GM23248 (cell line): ENCODE data around the gene TAS2R8. TPM values are rescaled to one million over a fixed set of nuclear protein-coding genes. Genes with fewer than 3 reads are reported as not detected.
"Not testable (repeated sequence)": the region's sequence is repeated elsewhere in the genome, so short reads cannot be mapped to it uniquely, and the experiment has no call there.

Experiments used
- DNase-seq: peaks from one replicate; pipeline ENCODE4 v3.0.0-alpha.2; 2015
- H2AFZ ChIP-seq: fragments of 200-600 bp; sonication (generic); 2 replicates; pipeline ENCODE4 v1.6.1; 2016; ENCODE audit warnings: antibody characterized with exemption
- H3F3A ChIP-seq: fragments of 200-600 bp; sonication (generic); 2 replicates; pipeline ENCODE4 v1.6.1; 2016; ENCODE audit warnings: mild to moderate bottlenecking, antibody characterized with exemption, mixed run types; ENCODE audit not compliant: insufficient read depth
- H3K27ac ChIP-seq: fragments of 200-600 bp; sonication (generic); 2 replicates; pipeline ENCODE4 v1.5.1; 2016; ENCODE audit warnings: mild to moderate bottlenecking
- H3K27me3 ChIP-seq: fragments of 200-600 bp; sonication (generic); replicated peaks from 2 replicates; pipeline ENCODE4 v1.6.1; 2016; ENCODE audit warnings: mild to moderate bottlenecking; ENCODE audit not compliant: insufficient read depth
- H3K36me3 ChIP-seq: fragments of 200-600 bp; sonication (generic); 2 replicates; pipeline ENCODE4 v1.6.1; 2016; ENCODE audit warnings: low read depth, mild to moderate bottlenecking
- H3K4me1 ChIP-seq: fragments of 200-600 bp; sonication (generic); 2 replicates; pipeline ENCODE4 v1.6.1; 2016; ENCODE audit warnings: mild to moderate bottlenecking; ENCODE audit not compliant: insufficient read depth
- H3K4me2 ChIP-seq: fragments of 200-600 bp; sonication (generic); one replicate; pipeline ENCODE4 v1.6.1; 2016; ENCODE audit warnings: mild to moderate bottlenecking; ENCODE audit not compliant: unreplicated experiment
- H3K4me3 ChIP-seq: fragments of 200-600 bp; sonication (generic); 2 replicates; pipeline ENCODE4 v1.5.1; 2016; ENCODE audit warnings: mild to moderate bottlenecking
- H3K79me2 ChIP-seq: fragments of 200-600 bp; sonication (generic); 2 replicates; pipeline ENCODE4 v1.6.1; 2016; ENCODE audit warnings: mild to moderate bottlenecking; ENCODE audit not compliant: insufficient read depth
- H3K9ac ChIP-seq: fragments of 200-600 bp; sonication (generic); 2 replicates; pipeline ENCODE4 v1.6.1; 2016; ENCODE audit warnings: mild to moderate bottlenecking
- H3K9me2 ChIP-seq: fragments of 200-600 bp; sonication (generic); 2 replicates; pipeline ENCODE4 v1.6.1; 2016; ENCODE audit warnings: mixed run types, mild to moderate bottlenecking, moderate library complexity; ENCODE audit not compliant: insufficient read depth
- H3K9me3 ChIP-seq: fragments of 200-600 bp; sonication (generic); one replicate; pipeline ENCODE4 v1.6.1; 2017; ENCODE audit warnings: low read depth
- H4K20me1 ChIP-seq: fragments of 200-600 bp; sonication (generic); 2 replicates; pipeline ENCODE4 v1.6.0; 2016; ENCODE audit not compliant: insufficient read depth
- EZH2 ChIP-seq: fragments of 200-600 bp; sonication (generic); IDR thresholded peaks from 2 replicates; pipeline ENCODE4 v1.6.1; 2018; ENCODE audit warnings: antibody characterized with exemption, mild to moderate bottlenecking; ENCODE audit not compliant: insufficient read depth, poor library complexity, severe bottlenecking
- EZH2phosphoT487 ChIP-seq: fragments of 200-600 bp; sonication (generic); IDR thresholded peaks from 2 replicates; pipeline ENCODE4 v1.6.1; 2018; ENCODE audit warnings: antibody characterized with exemption, moderate library complexity, mild to moderate bottlenecking, low read depth; ENCODE audit not compliant: insufficient read depth
- WGBS, 2 experiments: methylation state at CpG; one replicate each; pipeline ENCODE4 v1.1.6; 2015 to 2017; ENCODE audit warnings: low lambda C conversion rate in 2 of 2, low coverage in 1 of 2; ENCODE audit errors: missing lambda C conversion rate in 2 of 2; 5-methylcytosine and 5-hydroxymethylcytosine counted together
- in situ Hi-C: fragments of 300-500 bp; cut with MboI; formaldehyde crosslinking; loops from 2 replicates; pipeline ENCODE4 v1.15.0; 2020
- polyA plus RNA-seq: library from polyadenylated mRNA; unstranded; fragments of >200 nt; fragmentation: Nextera tagmentation; extraction: Ambion mirVana; gene quantifications from 2 replicates; pipeline ENCODE4 v1.2.1, GENCODE V29; 2016
- total RNA-seq: library from RNA; depleted of rRNA; stranded (reverse); fragments of >200 nt; shearing (Covaris generic); gene quantifications from 2 replicates; pipeline ENCODE4 v1.2.3, GENCODE V29; 2014

TAS2R8 gene
- total and polyA plus RNA-seq, 2 experiments from 2014 or later, result not detected

- Histone ChIP-seq H3K27me3 (0 out of 2 replicates have a peak, but pooled peaks cover 7% of the 10 kb centered on the region), H3K4me3 (no peak overlapping the region), H2AFZ (no peak overlapping the region), H3K27ac (no peak overlapping the region), H3K9me3 (no peaks in the 10 kb centered on the region), H3K79me2 (no peaks in the 10 kb centered on the region), H3K4me1 (no peaks in the 10 kb centered on the region), H4K20me1 (no peaks in the 10 kb centered on the region), H3K9me2 (no peaks in the 10 kb centered on the region), H3K36me3 (no peaks in the 10 kb centered on the region), H3K4me2 (no peak overlapping the region), H3K9ac (no peak overlapping the region), H3F3A (no peaks in the 10 kb centered on the region)
- WGBS, 2 experiments, result 30 to 35% methylated on average over 5 of the region's 5 CpGs
- DNase-seq, result no peak
- no peak for TF ChIP-seq EZH2
- no peak for TF ChIP-seq EZH2phosphoT487
- in situ Hi-C loops, result no loop called here
Observed at GRCh38 chr12:10801741-10802140, 5.3 kb downstream of the TAS2R8 start.

GRCh38 chr12:10794222-10794621 is 12.9 kb downstream of the TAS2R8 start:
- Histone ChIP-seq H3K4me1 (no peaks in the 10 kb centered on the region), H3K27ac (no peak overlapping the region), H3K4me3 (no peak overlapping the region), H3K9me2 (no peaks in the 10 kb centered on the region), H3K9me3 (no peaks in the 10 kb centered on the region), H3F3A (no peaks in the 10 kb centered on the region), H3K79me2 (no peaks in the 10 kb centered on the region), H4K20me1 (no peaks in the 10 kb centered on the region), H3K9ac (no peak overlapping the region), H3K4me2 (no peak overlapping the region), H2AFZ (no peak overlapping the region), H3K27me3 (no peaks in the 10 kb centered on the region), H3K36me3 (no peaks in the 10 kb centered on the region)
- no peak for DNase-seq
- 8 to 10% methylated on average over 2 of the region's 2 CpGs for WGBS, 2 experiments
- in situ Hi-C loops, result no loop called here
- no peak for TF ChIP-seq EZH2
- TF ChIP-seq EZH2phosphoT487, result no peak

GRCh38 chr12:10791769-10792168 is 15.3 kb downstream of the TAS2R8 start:
- H3K27me3 ChIP-seq, H3K79me2 ChIP-seq, DNase-seq, H3K9me2 ChIP-seq, H3F3A ChIP-seq, H3K4me2 ChIP-seq, H3K36me3 ChIP-seq, H4K20me1 ChIP-seq, H3K9ac ChIP-seq, H2AFZ ChIP-seq, H3K9me3 ChIP-seq, H3K4me1 ChIP-seq, H3K4me3 ChIP-seq, in situ Hi-C loops, H3K27ac ChIP-seq: not testable (repeated sequence)
- 63 to 70% methylated on average over 4 of the region's 4 CpGs for WGBS, 2 experiments

GRCh38 chr12:10783252-10783651 is 23.8 kb downstream of the TAS2R8 start:
- TF ChIP-seq EZH2phosphoT487, result no peak
- TF ChIP-seq EZH2, result no peak

GRCh38 chr12:10779103-10779502 is 28.0 kb downstream of the TAS2R8 start:
- Histone ChIP-seq H3K27me3 (peaks cover 25% of the 10 kb centered on the region), H3K9me3 (no peaks in the 10 kb centered on the region), H2AFZ (no peak overlapping the region), H3K4me1 (no peaks in the 10 kb centered on the region), H3F3A (no peaks in the 10 kb centered on the region), H3K4me2 (no peak overlapping the region), H3K36me3 (no peaks in the 10 kb centered on the region), H3K4me3 (no peak overlapping the region), H3K79me2 (no peaks in the 10 kb centered on the region), H4K20me1 (no peaks in the 10 kb centered on the region), H3K9ac (no peak overlapping the region), H3K27ac (no peak overlapping the region), H3K9me2 (no peaks in the 10 kb centered on the region)
- no peak for TF ChIP-seq EZH2
- TF ChIP-seq EZH2phosphoT487, result no peak
- in situ Hi-C loops, result loop anchor here (10.0 kb wide), 2 partner anchors 416 to 706 kb away; no protein-coding TSS in a partner anchor
- WGBS, 2 experiments, result 57 to 68% methylated on average over 2 of the region's 2 CpGs
- DNase-seq, result no peak

More at GRCh38 chr12:10783252-10783651, 23.8 kb downstream of the TAS2R8 start:
- Histone ChIP-seq H3K4me3 (no peak overlapping the region), H3K36me3 (0 out of 2 replicates have a peak, but pooled peaks cover under 1% of the 10 kb centered on the region), H3F3A (no peaks in the 10 kb centered on the region), H3K9me2 (no peaks in the 10 kb centered on the region), H3K27me3 (no peaks in the 10 kb centered on the region), H4K20me1 (no peaks in the 10 kb centered on the region), H3K79me2 (no peaks in the 10 kb centered on the region), H2AFZ (no peak overlapping the region), H3K4me1 (no peaks in the 10 kb centered on the region), H3K27ac (no peak overlapping the region), H3K4me2 (no peak overlapping the region), H3K9ac (no peak overlapping the region), H3K9me3 (no peaks in the 10 kb centered on the region)
- no peak for DNase-seq
- in situ Hi-C loops, result no loop called here
- WGBS, 2 experiments, result 33 to 44% methylated on average over 5 of the region's 5 CpGs
